Measurements from ENCODE around the gene SPPL3.

The SPPL3 gene

DNA sequence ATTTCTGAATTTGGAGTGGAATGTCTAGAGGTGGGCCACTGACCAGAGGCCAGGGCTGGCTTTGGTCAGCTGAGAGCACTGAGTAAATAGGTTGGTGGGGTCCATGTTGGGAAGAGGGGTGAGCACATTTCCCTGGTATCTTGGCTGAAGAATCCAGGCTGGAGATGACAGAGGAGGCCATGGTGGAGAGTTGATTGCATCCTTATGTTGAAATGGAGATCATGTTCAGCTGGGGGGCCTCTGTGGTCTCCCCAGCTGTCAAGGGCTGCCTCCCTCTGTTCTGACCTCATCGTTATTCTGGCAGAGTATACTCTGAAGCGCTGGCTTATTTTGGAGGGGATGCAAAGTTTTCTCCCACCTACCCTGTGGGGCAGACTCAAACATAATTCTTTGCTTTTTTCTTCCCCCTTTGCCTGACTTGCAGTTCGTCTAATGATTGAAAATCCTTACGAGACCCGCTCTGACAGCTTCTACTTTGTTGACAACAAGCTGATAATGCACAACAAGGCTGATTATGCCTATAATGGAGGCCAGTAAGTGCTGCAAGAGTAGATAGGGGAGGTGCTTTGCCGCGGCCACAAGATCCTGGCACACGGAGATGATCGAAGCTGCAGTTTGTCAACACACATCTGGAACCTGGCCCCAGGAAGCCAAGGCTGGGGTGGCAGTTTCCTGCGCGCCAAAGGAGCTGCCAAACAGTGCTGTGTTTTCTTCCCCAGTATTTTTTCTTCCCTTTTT, 184.5 kb downstream of the SPPL3 start:
- no peak for DNase-seq

DNA sequence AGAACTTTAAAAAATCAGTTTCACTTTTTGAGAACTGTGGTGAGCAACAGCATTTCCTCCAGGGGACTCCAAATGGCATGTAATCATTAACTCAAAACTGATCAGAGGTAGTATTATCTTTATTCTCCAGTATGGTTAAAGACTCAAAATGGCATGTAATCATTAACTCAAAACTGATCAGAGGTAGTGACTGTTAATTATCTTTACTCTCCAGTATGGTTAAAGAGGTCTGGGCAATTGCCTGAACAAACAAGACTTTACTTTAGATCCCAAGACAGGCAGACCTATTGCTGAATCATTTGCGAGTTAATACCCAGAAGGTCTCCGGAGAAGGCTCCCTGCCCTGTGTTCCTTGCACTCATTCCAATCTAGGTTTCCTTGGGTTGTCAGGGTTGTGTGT, 185.1 kb downstream of the SPPL3 start:
- DNase-seq, result no peak

DNA sequence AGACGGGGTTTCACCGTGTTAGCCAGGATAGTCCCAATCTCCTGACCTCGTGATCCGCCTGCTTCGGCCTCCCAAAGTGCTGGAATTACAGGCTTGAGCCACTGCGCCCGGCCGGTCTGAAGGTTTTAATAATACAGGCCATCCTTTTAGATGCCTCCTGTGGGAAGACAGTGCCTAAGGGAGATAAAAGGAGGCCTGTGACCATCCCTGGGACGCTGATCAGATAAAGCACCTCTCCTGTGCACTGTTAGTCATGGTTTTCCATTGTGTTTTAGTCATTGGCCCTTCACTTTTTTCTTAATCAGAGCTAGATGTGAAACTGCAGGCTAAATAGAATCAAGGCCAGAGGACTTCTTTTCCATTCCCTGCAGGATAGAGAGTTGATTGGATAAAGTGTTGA, 186.1 kb downstream of the SPPL3 start:
- no peak for DNase-seq

DNA sequence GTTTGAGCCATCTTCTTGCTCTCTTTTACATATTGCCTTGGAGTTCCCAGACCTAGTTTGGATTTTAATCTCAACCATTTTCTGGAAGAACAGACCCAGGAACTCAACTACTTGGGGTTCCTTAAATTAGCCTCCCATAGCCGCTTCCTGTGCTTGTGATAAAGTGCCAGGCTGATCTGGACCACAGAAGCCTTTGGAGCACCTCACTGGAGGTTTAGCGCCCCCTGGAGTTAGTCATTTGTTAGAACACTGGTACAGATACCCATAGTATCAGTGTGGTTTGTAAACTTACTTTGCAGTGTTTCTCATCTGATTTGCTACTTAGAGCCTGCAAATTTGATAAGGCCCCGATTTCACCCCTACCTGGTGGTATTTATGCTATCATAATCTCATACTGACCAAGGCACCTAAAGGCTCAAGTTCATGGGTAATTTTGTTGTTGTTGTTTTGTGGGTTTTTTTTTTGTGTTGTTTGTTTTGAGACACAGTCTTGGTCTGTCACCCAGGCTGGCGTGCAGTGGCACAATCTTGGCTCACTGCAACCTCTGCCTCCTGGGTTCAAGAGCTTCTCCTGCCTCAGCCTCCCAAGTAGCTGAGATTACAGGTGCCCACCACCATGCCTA, 190.2 kb downstream of the SPPL3 start:
- DNase-seq, result peak; percentile 86

DNA sequence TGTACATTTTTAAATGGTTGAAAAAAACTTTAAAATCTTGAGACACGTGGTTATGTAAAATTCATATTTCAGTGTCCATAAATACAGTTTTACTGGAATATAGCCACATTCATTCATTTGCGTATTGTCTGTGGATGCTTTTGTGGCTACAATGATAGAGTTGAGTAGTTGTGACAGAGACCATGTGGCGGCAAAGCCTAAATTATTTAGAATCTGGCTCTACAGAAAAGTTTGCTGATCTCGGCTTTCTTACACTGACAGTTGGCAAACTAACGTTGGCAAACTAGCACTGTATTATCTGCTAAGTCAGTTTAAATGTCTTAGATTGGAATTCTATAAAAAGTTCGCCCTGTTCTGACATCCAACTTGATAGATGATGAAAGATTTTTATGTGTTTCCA, 191.5 kb downstream of the SPPL3 start:
- DNase-seq, result no peak
